Smooth muscle cell (in vitro differentiated cells): ENCODE measurements around the gene URB2. TPM values are rescaled to one million over a fixed set of nuclear protein-coding genes. Genes with fewer than 3 reads are reported as not detected.

ENCODE experiments used
- DNase-seq: peaks from one replicate; lab custom pipeline; 2025; ENCODE audit not compliant: unreplicated experiment; lab: John Stamatoyannopoulos, UW
- H2AFZ ChIP-seq: fragments of 200-600 bp; sonication (generic); 2 replicates; pipeline ENCODE4 v1.6.0; 2016; ENCODE audit warnings: antibody characterized with exemption, low read depth, mild to moderate bottlenecking
- H3F3A ChIP-seq: fragments of 200-600 bp; sonication (generic); 2 replicates; pipeline ENCODE4 v1.6.0; 2017; ENCODE audit warnings: antibody characterized with exemption, low read depth
- H3K27ac ChIP-seq: fragments of 200-600 bp; sonication (generic); 2 replicates; pipeline ENCODE4 v1.5.1; 2016; ENCODE audit warnings: low read depth, mild to moderate bottlenecking
- H3K27me3 ChIP-seq: fragments of 200-600 bp; sonication (generic); 2 replicates; pipeline ENCODE4 v1.6.1; 2016; ENCODE audit warnings: low read depth, mild to moderate bottlenecking
- H3K36me3 ChIP-seq: fragments of 200-600 bp; sonication (generic); 2 replicates; pipeline ENCODE4 v1.5.1; 2016; ENCODE audit warnings: low read depth
- H3K4me1 ChIP-seq: fragments of 200-600 bp; sonication (generic); 2 replicates; pipeline ENCODE4 v1.5.1; 2016; ENCODE audit warnings: low read depth
- H3K4me2 ChIP-seq: fragments of 200-600 bp; sonication (generic); 2 replicates; pipeline ENCODE4 v1.6.0; 2016; ENCODE audit warnings: mild to moderate bottlenecking
- H3K4me3 ChIP-seq: fragments of 200-600 bp; sonication (generic); 2 replicates; pipeline ENCODE4 v1.5.1; 2016; ENCODE audit warnings: mild to moderate bottlenecking
- H3K79me2 ChIP-seq: fragments of 200-600 bp; sonication (generic); 2 replicates; pipeline ENCODE4 v1.6.0; 2016; ENCODE audit warnings: low read depth, mild to moderate bottlenecking
- H3K9ac ChIP-seq: fragments of 200-600 bp; sonication (generic); 2 replicates; pipeline ENCODE4 v1.6.0; 2016; ENCODE audit warnings: low read depth
- H3K9me3 ChIP-seq: fragments of 200-600 bp; sonication (generic); replicated peaks from 2 replicates; pipeline ENCODE4 v1.5.1; 2016; ENCODE audit warnings: low read depth
- H4K20me1 ChIP-seq: fragments of 200-600 bp; sonication (generic); 2 replicates; pipeline ENCODE4 v1.6.0; 2016; ENCODE audit warnings: low read depth
- CTCF ChIP-seq: fragments of 200-600 bp; sonication (generic); IDR thresholded peaks from 2 replicates; pipeline ENCODE4 v1.5.1; 2017; ENCODE audit warnings: borderline replicate concordance, mild to moderate bottlenecking, antibody characterized with exemption; ENCODE audit not compliant: insufficient read depth, poor library complexity, severe bottlenecking
- WGBS: methylation state at CpG from one replicate; pipeline ENCODE4 v1.1.7; 2016; ENCODE audit warnings: low lambda C conversion rate; 5-methylcytosine and 5-hydroxymethylcytosine counted together
- polyA plus RNA-seq: library from polyadenylated mRNA; unstranded; fragments of >200 nt; fragmentation: Nextera tagmentation; extraction: Ambion mirVana; gene quantifications from 2 replicates; pipeline ENCODE4 v1.2.1, GENCODE V29; 2016
- total RNA-seq: library from RNA; depleted of rRNA; stranded (reverse); fragments of >200 nt; gene quantifications from 2 replicates; pipeline ENCODE4 v1.2.3, GENCODE V29; 2014

Gene URB2
- total and polyA plus RNA-seq, 2 experiments from 2014 or later = 1.9 to 4.2 TPM

DNA sequence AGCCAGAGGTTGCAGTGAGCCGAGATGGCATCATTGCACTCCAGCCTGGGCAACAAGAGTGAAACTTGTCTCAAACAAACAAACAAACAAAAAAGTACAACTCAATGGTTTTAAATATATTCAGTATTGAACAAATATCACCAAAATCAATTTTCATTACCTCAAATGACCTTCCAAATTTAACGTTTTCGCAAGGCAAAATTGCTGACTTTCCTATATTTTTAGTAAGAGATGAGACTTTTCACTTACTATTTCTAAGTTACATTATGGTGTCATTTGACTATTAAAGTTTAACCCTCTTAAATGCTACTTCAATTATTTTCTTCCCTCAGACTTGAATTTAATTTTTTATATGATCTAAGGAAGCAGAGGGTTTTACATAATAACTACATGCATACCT is 44.6 kb upstream of the URB2 start:
- Histone ChIP-seq H3K27ac (no peak overlapping the region), H3K9ac (no peak overlapping the region), H3K27me3 (no peaks in the 10 kb centered on the region), H3K4me2 (no peak overlapping the region), H3F3A (no peaks in the 10 kb centered on the region), H3K79me2 (no peaks in the 10 kb centered on the region), H3K36me3 (no peaks in the 10 kb centered on the region), H3K4me3 (no peak overlapping the region), H3K4me1 (no peaks in the 10 kb centered on the region), H4K20me1 (no peaks in the 10 kb centered on the region), H2AFZ (no peak overlapping the region), H3K9me3 (no peaks in the 10 kb centered on the region)
- no peak for TF ChIP-seq CTCF
- WGBS = 88% methylated on average over 3 of the region's 3 CpGs
- no peak for DNase-seq

GRCh38 chr1:229582011-229582694 is 43.9 kb upstream of the URB2 start:
- Histone ChIP-seq H3K27me3 (no peaks in the 10 kb centered on the region), H2AFZ (no peak overlapping the region), H4K20me1 (no peaks in the 10 kb centered on the region), H3K36me3 (no peaks in the 10 kb centered on the region), H3K27ac (no peak overlapping the region), H3K79me2 (no peaks in the 10 kb centered on the region), H3K9me3 (no peaks in the 10 kb centered on the region), H3F3A (no peaks in the 10 kb centered on the region), H3K4me2 (no peak overlapping the region), H3K4me1 (no peaks in the 10 kb centered on the region), H3K4me3 (no peak overlapping the region), H3K9ac (no peak overlapping the region)
- no peak for TF ChIP-seq CTCF
- 93% methylated on average over 11 of the region's 11 CpGs for WGBS
- no peak for DNase-seq

- Histone ChIP-seq H3K4me2 (no peak overlapping the region), H3K36me3 (no peaks in the 10 kb centered on the region), H3K79me2 (no peaks in the 10 kb centered on the region), H4K20me1 (no peaks in the 10 kb centered on the region), H3K27ac (no peak overlapping the region), H3K9me3 (no peaks in the 10 kb centered on the region), H3F3A (no peaks in the 10 kb centered on the region), H3K4me3 (no peak overlapping the region), H2AFZ (no peak overlapping the region), H3K9ac (no peak overlapping the region), H3K27me3 (no peaks in the 10 kb centered on the region), H3K4me1 (no peaks in the 10 kb centered on the region)
- no peak for DNase-seq
- WGBS = 94% methylated on average over 4 of the region's 4 CpGs
- TF ChIP-seq CTCF = no peak
These were observed 43.3 kb upstream of the URB2 start for GRCh38 chr1:229582715-229583114.

GRCh38 chr1:229585338-229585737 is 40.7 kb upstream of the URB2 start:
- Histone ChIP-seq H3K27ac (no peak overlapping the region), H3K36me3 (no peaks in the 10 kb centered on the region), H3F3A (no peaks in the 10 kb centered on the region), H3K9ac (no peak overlapping the region), H3K79me2 (no peaks in the 10 kb centered on the region), H3K9me3 (no peaks in the 10 kb centered on the region), H3K4me1 (no peaks in the 10 kb centered on the region), H3K27me3 (no peaks in the 10 kb centered on the region), H3K4me3 (no peak overlapping the region), H3K4me2 (no peak overlapping the region), H2AFZ (no peak overlapping the region), H4K20me1 (no peaks in the 10 kb centered on the region)
- TF ChIP-seq CTCF = no peak
- WGBS = 72% methylated on average over 2 of the region's 2 CpGs
- DNase-seq = no peak
